HG02973 (cell line): ENCODE measurements around the gene DYNLT4.
"Not testable (repeated sequence)": the region's sequence is repeated elsewhere in the genome, so short reads cannot be mapped to it uniquely, and the experiment has no call there.

Experiments
- ATAC-seq: cut with Tn5 transposase; IDR thresholded peaks from one replicate; pipeline ENCODE4 v1.9.1; 2021; ENCODE audit warnings: moderate library complexity; ENCODE audit not compliant: unreplicated experiment

The DYNLT4 gene, protein sequence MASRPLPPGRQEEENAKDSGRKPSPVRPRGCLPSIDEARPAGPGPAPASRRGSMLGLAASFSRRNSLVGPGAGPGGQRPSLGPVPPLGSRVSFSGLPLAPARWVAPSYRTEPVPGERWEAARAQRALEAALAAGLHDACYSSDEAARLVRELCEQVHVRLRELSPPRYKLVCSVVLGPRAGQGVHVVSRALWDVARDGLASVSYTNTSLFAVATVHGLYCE

GRCh38 chr1:44806704-44807363, at the start of gene DYNLT4:
TSS of gene DYNLT4 (minus strand) at chr1:44807351. CDS start at chr1:44806668, 683 bp downstream.
- no peak for ATAC-seq

DNA sequence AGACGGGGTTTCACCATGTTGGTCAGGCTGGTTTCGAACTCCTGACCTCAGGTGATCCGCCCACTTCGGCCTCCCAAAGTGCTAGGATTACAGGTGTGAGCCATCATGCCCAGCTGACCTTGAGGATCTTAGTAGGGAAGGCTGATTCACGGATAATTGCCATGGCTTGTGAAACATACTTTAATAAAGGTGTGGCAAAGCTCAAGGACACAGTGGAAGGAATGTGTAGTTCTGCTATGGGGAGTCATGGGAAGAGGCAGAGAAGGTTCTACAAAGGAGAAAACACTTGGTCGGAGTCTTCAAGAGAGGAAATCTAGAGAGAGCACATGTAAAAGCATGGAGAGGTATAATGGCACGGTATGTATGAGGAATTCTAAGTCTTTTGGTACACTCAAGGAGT, 48.6 kb upstream of the DYNLT4 start:
- no peak for ATAC-seq

DNA sequence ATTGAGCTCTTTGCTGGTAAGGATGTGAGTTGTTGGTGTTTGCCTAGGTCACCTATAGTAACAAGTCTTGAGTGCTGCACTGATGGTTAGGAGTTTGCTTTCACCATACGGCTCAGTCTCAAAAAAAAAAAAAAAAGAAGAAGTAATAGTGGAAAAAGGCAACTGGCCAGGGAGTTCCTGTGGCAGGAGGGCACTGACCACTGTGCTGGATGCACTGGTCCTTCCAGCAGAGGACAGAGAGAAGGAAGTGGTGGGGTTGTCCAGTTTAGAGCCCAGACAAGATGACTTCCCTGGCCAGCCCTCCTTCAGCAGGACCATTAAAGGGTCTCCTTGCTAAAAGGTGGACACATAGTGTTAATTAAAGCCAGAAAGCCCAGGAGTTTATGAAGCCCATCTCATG, 47.8 kb upstream of the DYNLT4 start:
- no peak for ATAC-seq

DNA sequence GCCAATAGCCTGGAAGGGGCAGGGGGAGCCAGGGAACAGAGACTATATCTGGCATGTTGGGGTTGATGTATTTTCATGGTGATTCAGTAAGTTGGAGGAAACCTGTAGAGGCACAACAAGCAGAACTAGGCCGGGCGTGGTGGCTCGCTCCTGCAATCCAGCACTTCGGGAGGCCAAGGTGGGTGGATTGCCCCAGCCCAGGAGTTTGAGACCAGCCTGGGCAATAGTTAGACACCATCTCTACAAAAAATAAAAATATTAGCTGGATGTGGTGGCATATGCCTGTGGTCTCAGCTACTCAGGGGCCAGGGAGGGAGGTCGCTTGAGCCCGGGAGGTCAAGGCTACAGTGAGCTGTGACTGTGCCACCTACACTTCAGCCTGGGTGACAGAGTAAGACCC, 46.0 kb upstream of the DYNLT4 start:
- no peak for ATAC-seq

DNA sequence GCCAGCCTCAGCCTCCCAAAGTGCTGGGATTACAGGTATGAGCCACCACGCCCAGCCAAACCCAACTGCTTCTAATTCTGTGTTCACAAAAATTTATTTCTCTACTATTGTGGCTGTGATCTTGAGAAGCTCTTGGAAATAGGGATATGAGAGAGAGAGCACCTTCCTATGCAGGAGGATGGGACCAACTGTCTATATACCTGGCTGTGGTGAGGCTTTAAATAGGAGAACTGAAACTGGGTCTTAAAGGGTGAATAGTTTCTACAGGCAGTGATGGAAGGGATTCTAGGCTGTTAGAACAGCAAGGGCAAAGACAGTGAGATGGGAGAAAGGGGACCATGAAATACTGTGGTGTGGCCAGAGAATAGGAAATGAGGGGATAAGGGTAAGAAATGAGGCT, 44.2 kb upstream of the DYNLT4 start:
- ATAC-seq: no peak

DNA sequence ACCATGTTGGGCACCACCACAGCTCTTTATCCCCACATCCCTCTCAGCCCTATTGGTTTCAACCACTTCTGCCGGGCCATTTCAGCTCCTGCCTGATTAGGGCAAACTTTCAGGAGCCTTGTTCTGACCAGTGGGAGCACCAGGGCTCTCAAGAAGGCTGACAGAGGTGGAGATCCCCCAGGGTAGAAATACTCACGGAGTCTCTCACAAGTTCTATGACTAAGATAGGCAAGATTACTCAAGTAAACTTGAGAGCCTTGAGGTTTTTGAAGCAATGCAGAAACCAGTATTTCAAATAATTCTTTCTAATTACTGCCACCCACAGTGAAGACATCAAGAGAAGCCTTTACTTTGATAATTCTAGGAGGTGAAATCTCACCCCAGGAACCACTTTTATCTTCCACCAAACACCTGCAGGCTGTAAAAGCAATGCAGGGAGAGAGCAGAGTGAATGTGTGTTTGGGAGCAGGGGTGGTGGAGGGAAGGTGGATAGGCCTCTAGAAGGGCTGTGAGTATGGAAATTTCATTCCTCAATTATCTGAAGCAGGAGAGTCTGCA, 42.5 kb upstream of the DYNLT4 start:
- no peak for ATAC-seq

GRCh38 chr1:44848456-44849181, 41.5 kb upstream of the DYNLT4 start:
- ATAC-seq: no peak

- no peak for ATAC-seq
These were observed 40.7 kb upstream of the DYNLT4 start for GRCh38 chr1:44847845-44848244.

DNA sequence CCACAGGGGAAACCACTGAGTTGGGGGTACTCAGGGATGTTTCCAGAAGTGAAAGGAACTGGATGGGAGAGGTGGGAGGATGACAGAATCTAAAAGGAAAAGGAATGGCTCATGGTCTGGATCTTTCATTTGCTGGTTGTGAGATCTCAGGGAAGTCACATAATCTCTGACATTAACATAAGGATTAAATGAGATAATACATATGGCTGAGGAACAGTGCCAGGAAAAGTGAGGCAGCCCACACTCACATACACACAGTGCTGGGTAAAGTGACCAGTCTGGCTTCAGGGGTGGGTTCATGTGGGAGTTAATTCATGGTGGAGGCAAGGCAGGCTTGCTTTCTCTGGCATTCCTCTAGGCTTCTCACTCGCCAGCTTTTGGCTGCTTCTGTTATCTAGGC, 39.8 kb upstream of the DYNLT4 start:
- ATAC-seq: no peak

GRCh38 chr1:44842862-44843655, 35.9 kb upstream of the DYNLT4 start, which contains the start of gene PTCH2:
TSS of gene PTCH2 (minus strand) at chr1:44843253. CDS start at chr1:44842932, 321 bp downstream.
- no peak for ATAC-seq

DNA sequence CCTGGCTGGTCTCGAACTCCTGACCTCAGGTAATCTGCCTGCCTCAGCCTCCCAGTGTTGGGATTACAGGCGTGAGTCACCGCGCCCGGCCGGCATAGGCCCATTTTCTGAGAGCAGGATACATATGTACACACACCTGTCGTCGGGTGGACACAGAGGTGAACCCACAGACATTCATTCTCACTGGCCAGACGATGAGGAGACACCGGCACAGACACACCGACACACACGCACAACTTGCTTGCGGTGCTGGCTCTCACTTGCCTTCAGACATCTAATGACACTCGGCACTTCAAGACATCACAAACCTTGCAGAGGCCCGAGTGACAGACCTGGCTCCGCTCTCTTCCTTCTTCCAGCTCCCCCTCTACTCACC, 35.3 kb upstream of the DYNLT4 start:
- ATAC-seq: no peak

DNA sequence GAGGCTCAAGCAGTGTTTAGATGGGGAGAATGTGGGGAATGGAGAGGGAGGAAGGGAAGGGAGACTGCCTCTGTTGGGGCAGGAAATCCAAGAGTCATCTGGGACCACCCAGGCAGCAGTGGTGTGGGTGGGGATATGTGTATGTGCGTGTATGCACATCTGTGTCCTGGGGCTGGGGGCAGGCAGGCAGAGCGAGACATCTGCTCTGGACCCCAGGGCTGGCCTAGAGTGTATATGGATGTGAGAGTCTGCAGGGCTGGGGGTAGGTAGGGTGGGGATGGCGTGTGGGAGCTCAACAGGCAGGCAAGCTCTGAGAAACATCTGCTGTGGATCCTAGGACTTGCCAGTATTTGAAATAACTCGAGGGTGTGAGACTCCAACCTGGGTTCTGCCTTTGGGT, 32.4 kb upstream of the DYNLT4 start:
- ATAC-seq: no peak

- ATAC-seq: not testable (repeated sequence)
These were observed 31.1 kb upstream of the DYNLT4 start for GRCh38 chr1:44838294-44838693.

DNA sequence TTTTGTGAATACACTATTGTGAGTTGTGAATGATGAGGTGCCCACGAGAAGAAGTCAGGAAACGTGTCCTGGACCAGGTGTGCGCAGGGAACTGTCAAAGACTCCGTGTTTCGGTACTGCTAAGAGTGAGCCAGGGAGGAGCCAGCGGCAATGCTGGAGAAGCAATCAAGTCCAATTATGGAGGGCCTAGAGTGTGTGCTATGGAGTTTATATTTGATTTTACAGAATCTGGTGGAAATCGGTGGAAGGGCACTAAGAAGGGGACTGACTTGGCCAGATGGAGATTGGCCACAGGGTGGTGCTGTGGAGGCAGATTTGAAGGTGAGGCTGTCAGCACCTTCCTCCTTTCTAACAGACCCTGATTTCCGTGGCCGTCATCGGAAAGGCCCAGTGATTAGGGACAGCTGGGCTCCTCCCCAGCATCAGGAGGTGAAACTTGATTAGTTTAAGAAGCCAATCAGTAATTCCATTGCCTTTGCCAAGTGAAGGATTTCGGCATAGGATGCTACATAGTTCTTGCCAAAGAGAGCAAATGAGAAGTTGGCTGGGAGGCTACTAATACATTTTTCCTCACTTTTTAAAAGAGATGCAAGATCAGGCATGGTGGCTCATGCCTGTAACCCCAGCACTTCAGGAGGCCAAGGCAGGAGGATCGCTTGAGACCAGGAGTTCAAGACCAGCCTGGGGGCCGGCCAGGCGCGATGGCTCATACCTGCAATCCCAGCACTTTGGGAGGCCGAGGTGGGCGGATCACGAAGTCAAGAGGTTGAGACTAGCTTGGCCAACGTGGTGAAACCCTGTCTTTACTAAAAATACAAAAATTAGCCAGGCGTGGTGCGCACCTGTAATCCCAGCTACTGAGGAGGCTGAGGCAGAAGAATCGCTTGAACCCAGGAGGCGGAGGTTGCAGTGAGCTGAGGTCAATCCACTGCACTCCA, 28.9 kb upstream of the DYNLT4 start:
- no peak for ATAC-seq

DNA sequence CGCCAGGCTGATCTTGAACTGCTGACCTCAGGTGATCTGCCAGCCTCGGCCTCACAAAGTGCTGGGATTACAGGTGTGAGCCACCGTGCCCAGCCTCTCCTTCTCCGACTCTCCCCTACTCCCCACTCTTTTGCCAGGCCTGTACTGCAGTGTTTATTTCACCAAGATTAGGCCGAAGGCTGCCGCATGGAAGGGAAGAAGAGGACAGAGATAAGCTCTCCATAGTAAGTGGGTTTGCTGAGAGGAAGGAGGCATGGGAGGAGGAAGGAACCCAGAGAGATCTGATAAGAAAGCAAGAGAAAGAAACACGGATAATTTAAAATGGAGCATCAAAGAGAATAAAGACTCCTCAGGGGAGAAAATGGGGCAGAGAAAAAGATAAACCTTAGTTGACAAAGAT, 27.2 kb upstream of the DYNLT4 start:
- ATAC-seq: no peak

DNA sequence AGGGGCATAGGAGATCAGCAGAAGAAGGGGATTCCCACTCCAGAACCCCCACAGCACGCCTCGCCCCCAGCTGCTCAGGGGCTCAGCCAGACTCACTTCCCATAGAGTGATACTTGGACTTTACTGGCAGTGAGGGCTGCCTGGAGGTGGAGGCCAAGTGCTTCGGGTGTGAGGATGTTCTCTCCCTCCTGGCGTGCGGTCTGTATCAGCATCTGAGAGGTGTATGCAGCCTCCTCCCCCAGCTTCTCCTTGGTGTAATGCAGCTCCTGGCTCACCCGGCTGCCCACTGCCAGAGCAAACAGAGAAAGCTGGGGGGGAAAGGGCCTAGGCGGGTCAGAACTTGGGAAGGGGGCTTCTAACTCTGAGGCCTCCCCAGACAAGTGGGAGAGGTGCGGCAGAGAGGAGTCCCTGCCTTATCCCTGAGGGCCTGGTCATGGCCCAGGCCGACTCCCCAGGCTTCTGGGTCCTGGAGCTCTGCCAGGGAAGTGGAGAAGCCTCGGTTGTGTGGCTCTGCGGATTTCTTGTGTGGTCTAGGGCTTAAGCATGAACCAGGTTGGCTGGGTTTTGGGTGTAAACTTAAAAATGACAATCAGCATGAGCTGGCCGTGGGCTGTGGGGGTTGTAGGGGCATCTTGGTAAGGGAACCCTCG, 25.0 kb upstream of the DYNLT4 start:
- no peak for ATAC-seq

- ATAC-seq: no peak
These were observed 24.4 kb upstream of the DYNLT4 start for GRCh38 chr1:44831516-44831915.

GRCh38 chr1:44830900-44831304, 23.8 kb upstream of the DYNLT4 start:
- no peak for ATAC-seq
